Activated CD4-positive, alpha-beta T cell treated with anti-CD3 and anti-CD28 coated beads, Interleukin-2, Interleukin-4, amounts not matched to agents 100 ng/mL and 50 ng/mL, durations not matched to agents 16 hours and 8 hours (primary cell): ENCODE results near the gene TM4SF18.

Experiments used
- DNase-seq: peaks from one replicate; pipeline ENCODE4 v3.0.0-alpha.2; 2020; ENCODE audit warnings: low spot score

TM4SF18 gene

GRCh38 chr3:149283401-149283800, 50.0 kb downstream of the TM4SF18 start:
- DNase-seq, result no peak

GRCh38 chr3:149282836-149283235, 50.6 kb downstream of the TM4SF18 start:
- DNase-seq, result no peak

- no peak for DNase-seq
These were observed 51.1 kb downstream of the TM4SF18 start for GRCh38 chr3:149282322-149282721.

GRCh38 chr3:149280671-149281349, 52.6 kb downstream of the TM4SF18 start:
- DNase-seq, result no peak

- DNase-seq, result no peak
These were observed 54.5 kb downstream of the TM4SF18 start for GRCh38 chr3:149278911-149279310.

- DNase-seq, result peak; percentile 15
These were observed 56.1 kb downstream of the TM4SF18 start for GRCh38 chr3:149277331-149277813.

GRCh38 chr3:149276619-149277018, 56.8 kb downstream of the TM4SF18 start:
- no peak for DNase-seq

GRCh38 chr3:149274220-149274619, 59.2 kb downstream of the TM4SF18 start:
- no peak for DNase-seq

- peak; percentile 73 for DNase-seq
These were observed 60.2 kb downstream of the TM4SF18 start for GRCh38 chr3:149273096-149273751.

GRCh38 chr3:149271669-149272068, 61.8 kb downstream of the TM4SF18 start:
- no peak for DNase-seq

- DNase-seq, result no peak
These were observed 63.3 kb downstream of the TM4SF18 start for GRCh38 chr3:149270180-149270579.

- DNase-seq, result no peak
These were observed 63.7 kb downstream of the TM4SF18 start for GRCh38 chr3:149269687-149270086.
